ENCODE measurements around the gene CCL4L2.
"Not testable (repeated sequence)": the region's sequence is repeated elsewhere in the genome, so short reads cannot be mapped to it uniquely, and the experiment has no call there.

Gene CCL4L2

DNA sequence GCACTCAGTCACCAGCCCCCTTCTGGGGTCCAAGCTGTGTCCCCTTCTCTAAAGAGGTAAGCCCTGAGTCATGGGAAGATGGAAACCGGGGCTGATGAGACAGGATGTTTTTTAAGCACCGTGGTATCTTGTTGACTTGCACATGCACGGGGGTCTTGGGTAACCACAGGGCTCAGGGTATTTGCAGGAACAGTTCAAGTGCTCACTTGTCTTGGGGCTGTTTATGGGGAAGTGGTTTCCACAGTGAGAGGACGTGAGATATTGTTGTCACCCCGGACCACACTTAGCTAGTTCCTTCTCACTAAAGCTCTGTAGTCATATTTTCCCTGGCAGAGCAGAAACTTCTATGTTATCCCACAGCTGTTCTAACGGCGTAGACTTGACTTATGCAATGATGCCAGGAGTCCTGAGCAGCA, 22.0 kb upstream of the CCL4L2 start:
- H3K4me3 ChIP-seq (ENCODE audit: low read length): no peak overlapping the region
- TF ChIP-seq, protein P1, sequence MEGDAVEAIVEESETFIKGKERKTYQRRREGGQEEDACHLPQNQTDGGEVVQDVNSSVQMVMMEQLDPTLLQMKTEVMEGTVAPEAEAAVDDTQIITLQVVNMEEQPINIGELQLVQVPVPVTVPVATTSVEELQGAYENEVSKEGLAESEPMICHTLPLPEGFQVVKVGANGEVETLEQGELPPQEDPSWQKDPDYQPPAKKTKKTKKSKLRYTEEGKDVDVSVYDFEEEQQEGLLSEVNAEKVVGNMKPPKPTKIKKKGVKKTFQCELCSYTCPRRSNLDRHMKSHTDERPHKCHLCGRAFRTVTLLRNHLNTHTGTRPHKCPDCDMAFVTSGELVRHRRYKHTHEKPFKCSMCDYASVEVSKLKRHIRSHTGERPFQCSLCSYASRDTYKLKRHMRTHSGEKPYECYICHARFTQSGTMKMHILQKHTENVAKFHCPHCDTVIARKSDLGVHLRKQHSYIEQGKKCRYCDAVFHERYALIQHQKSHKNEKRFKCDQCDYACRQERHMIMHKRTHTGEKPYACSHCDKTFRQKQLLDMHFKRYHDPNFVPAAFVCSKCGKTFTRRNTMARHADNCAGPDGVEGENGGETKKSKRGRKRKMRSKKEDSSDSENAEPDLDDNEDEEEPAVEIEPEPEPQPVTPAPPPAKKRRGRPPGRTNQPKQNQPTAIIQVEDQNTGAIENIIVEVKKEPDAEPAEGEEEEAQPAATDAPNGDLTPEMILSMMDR (IDR thresholded peaks at IDR 0.05; ENCODE audit: insufficient read depth, low read depth, low read length, missing control alignments): no peak
- no peak for DNase-seq (ENCODE audit: low read depth)

DNA sequence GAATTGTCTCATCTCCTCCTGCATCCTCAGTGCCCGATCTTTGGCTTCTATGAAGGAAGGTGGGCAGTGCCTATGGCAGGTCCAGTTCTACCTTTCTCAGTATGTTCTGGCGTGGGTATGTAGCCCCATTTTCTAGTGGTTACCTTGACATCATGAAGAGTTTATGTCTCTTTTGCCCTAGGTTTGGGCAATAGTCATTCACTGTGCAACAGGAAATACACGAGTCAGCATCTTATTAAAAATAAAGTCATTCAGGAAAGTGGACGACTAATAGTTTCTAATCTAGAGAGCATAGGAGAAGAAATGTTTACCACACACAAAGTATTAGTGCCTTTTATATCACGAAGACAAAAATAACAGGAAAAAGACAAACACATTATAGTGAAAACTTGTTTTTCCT, 20.9 kb upstream of the CCL4L2 start:
- DNase-seq (ENCODE audit: low read depth); H3K4me3 ChIP-seq (ENCODE audit: low read length): not testable (repeated sequence)

DNA sequence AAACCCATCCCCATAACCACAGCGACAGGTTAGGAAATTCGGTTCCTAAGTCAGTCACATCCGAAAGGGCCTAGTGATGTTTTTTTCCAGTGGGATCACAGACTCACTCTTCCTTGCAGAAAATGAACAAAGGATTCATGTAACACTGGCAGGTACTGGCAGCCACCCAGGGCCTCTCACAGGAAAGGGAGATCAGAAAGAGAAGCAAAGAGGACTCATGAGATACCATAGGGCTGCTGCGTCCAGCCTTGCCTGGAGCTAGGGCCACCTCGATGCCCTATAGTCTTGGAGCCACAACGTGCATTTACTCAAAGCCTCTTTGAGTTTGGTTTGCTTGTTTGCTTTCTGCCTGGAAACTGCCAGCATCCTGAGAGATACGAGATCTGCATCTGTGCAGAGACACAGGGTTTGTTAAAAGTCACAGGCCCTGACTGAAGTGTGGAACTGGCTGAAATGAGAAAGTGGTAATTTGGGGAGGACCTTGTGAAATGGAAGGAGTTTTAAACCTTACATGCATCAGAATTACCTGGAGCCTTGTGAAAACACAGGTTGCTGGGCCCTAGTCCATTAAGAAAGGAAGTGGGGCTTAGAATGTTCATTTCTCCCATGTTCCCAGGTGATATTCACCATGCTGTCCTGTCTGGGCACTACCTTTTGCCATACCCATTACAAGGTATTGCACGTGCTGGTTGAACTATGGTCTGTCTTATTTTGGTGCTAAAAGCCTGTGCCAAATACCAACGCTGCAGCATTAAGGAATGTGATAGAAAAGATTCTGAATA, 20.1 kb upstream of the CCL4L2 start:
- not testable (repeated sequence) for DNase-seq (ENCODE audit: low read depth); H3K4me3 ChIP-seq (ENCODE audit: low read length)

DNA sequence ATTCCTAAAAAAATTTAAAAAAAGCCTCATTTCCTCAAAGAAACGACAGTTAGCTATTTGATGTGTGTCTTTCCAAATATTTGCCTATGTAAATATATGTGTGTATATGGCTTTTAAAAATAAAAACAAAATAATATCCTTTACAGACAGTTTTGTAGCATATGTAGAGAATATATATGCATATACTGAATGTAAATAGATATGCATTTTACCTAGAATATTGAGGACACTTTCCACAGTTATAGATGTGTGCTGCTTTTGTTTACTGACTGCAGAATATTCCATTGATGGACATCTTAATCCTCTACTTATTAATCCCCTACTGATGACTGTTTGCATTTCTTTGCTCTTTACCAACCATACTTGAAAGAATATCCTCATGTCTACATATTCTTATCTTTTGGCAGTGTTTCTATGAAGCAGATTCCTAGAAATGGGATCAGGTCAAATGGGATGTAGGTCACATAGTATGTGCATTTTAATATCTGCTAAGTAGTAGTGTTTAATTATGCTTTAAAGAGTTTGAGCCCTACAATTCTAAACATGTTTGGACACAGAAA, 17.6 kb upstream of the CCL4L2 start:
- TF ChIP-seq, protein P1 (IDR thresholded peaks at IDR 0.05; ENCODE audit: insufficient read depth, low read depth, low read length, missing control alignments): no peak
- H3K4me3 ChIP-seq (ENCODE audit: low read length): no peak overlapping the region
- DNase-seq (ENCODE audit: low read depth): no peak

DNA sequence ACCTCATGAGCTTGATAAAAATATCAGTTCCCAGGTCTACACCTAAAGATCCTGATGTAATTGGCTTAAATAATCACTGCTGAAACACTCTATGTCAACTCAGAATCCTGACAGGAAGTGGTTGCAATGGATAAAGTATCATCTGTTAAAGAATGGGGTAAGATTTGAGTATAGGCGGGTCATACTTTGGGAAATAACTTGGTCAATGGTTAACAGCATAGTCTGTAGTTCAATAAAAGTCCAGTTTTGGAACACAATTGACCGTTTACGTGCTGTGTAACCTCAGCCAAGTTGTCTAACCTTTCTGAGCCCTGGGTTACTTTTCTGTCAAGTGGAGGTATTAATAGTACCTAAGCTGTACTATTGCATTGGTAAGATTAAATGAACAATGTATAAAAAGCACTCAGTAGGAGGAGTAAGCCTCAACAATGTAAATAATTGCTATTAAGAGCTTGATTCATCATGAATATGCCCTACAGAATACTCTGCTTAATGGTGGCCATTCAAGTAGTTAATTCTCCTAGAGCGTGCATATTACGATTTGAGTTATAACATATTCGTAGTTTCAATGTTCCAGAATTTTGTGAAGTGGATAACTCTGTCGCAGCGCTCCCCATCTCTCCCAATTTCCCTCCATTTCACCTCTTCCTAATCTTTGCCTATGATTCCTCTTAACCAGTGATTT, 16.6 kb upstream of the CCL4L2 start:
- DNase-seq (ENCODE audit: low read depth): not testable (repeated sequence)

DNA sequence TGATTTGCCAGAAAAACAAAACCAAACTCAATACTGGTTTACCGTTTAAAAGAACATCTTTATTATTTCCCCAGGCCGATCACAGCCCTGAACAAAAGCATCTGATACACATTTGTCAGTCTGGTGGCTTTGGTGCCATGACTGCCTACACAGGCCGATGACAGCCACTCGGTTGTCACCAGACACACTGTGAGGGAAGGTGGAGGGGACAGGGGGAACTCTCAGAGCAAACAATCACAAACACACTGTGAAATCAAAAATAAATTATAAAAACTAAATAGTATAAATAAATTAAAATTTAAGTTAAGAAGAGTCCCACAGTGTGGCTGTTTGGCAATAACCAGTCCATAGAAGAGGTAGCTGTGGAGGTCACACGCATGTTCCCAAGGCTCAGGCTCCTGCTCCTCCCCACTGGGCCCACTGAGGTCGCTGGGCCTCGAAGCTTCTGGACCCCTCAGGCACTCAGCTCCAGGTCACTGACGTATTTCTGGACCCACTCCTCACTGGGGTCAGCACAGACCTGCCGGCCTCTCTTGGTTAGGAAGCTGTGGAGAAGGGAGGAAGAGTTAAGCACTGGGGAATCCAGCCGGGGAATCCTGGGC, 15.9 kb upstream of the CCL4L2 start:
- not testable (repeated sequence) for H3K4me3 ChIP-seq (ENCODE audit: low read length); DNase-seq (ENCODE audit: low read depth)

More for the DNA sequence above, 16.6 kb upstream of the CCL4L2 start:
- H3K4me3 ChIP-seq (ENCODE audit: low read length): not testable (repeated sequence)

DNA sequence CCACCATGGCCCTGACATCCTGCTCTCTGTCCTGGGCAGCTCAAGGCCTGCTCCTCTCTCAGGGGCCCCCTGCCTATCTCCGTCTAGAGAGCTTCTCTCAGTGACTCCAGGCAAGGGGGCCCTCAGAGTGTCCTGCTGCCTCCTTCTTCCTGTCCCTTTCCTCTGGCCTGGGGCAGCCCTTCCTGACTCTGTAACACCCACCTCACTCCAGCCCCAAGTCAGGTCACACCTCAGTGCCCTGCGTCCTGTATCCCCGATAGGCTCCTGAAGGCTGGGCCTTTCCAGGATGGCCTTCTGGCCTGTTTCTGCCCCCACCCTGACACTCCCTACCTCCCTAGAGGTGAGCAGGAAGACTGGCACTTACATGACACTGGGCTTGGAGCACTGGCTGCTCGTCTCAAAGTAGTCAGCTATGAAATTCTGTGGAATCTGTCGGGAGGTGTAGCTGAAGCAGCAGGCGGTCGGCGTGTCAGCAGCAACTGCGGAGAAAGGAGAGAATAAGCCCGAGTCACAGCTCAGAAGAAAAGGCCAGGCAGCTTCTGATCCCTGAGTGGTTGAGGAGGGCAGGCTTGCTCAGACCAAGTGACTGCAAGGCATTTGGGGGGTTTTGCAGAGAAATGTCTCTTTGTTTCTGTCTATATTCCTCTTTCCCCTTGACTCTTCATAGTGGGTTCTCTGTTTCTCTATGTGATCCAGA, 15.3 kb upstream of the CCL4L2 start:
- H3K4me3 ChIP-seq (ENCODE audit: low read length): no peak overlapping the region
- DNase-seq (ENCODE audit: low read depth): no peak

DNA sequence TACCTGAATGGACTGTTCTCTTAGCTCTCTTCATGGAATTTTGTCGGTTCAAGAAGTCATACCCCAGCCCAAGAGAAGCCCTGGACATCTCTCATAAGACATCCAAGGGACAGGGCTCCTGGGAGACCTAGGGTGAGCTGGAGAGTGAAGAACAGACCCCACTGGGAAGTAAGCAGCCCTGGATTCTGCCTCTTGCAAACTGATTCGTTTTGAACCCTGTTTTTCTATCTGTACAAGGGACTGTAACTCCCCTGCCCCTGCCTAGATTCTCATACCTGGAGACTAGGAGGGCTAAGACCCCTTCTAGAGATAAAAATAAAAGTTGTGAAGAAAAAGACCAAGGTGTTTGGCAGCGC, 14.8 kb upstream of the CCL4L2 start:
- no peak for DNase-seq (ENCODE audit: low read depth)
- TF ChIP-seq, protein P1 (IDR thresholded peaks at IDR 0.05; ENCODE audit: insufficient read depth, low read depth, low read length, missing control alignments): no peak
- no peak overlapping the region for H3K4me3 ChIP-seq (ENCODE audit: low read length)

More for the DNA sequence above, 15.3 kb upstream of the CCL4L2 start:
- TF ChIP-seq, protein P1 (IDR thresholded peaks at IDR 0.05; ENCODE audit: insufficient read depth, low read depth, low read length, missing control alignments): no peak

Measured in epithelial cell of esophagus (primary cell).